ENCODE measurements around the gene SPEM1. TPM values are rescaled to one million over a fixed set of nuclear protein-coding genes. Genes with fewer than 3 reads are reported as not detected.

Gene SPEM1
- polyA plus RNA-seq, 1 donor = not detected

DNA sequence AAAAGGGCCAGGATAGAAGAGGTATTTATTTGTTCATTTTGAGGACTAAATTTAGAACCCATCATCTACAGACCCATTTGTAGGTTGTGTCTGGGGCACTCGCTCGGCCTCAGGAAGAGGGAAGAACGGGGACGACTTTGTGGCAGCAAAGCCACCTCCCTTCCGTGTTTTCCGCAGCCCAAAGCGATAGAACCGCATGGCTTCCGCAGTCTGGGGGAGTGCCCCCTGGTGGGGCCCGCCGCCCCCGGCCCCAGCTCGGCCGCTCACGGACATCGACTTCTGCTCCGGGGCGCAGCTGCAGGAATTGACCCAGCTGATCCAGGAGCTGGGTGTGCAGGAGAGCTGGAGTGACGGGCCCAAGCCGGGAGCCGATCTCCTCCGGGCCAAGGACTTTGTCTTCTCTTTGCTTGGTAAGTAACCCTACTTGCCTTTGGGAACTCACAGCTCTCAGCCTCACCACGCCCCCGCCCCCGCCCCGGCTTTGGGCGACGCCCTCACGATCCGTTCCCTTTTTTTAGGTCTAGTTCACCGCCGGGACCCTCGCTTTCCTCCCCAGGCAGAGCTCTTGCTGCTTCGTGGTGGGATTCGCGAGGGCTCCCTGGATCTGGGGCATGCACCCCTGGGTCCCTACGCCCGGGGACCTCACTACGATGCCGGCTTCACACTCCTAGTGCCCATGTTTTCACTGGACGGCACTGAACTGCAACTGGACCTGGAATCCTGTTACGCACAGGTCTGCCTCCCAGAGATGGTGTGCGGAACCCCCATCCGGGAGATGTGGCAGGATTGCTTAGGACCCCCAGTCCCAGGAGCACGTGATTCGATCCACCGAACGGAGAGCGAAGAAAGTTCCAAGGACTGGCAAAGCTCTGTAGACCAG, 15.8 kb downstream of the SPEM1 start:
- WGBS (ENCODE audit: insufficient coverage, low lambda C conversion rate) = no CpG with 5 or more reads among the region's 49 CpGs
- peak; percentile 30 to 77 for DNase-seq
- Histone ChIP-seq H3K27ac (ENCODE audit: low read length) (peak overlapping the region; percentile 45), H3K9me3 (ENCODE audit: control insufficient read depth, low read depth, low read length) (no peaks in the 10 kb centered on the region), H3K27me3 (ENCODE audit: control insufficient read depth, insufficient read depth, low read length) (peaks cover 45% of the 10 kb centered on the region), H3K4me3 (ENCODE audit: low read length) (peak overlapping the region; percentile 40), H3K36me3 (ENCODE audit: control insufficient read depth, insufficient read depth, low read length) (no peaks in the 10 kb centered on the region), H3K4me1 (ENCODE audit: control insufficient read depth, insufficient read depth, low read length) (peaks cover 29% of the 10 kb centered on the region)

DNA sequence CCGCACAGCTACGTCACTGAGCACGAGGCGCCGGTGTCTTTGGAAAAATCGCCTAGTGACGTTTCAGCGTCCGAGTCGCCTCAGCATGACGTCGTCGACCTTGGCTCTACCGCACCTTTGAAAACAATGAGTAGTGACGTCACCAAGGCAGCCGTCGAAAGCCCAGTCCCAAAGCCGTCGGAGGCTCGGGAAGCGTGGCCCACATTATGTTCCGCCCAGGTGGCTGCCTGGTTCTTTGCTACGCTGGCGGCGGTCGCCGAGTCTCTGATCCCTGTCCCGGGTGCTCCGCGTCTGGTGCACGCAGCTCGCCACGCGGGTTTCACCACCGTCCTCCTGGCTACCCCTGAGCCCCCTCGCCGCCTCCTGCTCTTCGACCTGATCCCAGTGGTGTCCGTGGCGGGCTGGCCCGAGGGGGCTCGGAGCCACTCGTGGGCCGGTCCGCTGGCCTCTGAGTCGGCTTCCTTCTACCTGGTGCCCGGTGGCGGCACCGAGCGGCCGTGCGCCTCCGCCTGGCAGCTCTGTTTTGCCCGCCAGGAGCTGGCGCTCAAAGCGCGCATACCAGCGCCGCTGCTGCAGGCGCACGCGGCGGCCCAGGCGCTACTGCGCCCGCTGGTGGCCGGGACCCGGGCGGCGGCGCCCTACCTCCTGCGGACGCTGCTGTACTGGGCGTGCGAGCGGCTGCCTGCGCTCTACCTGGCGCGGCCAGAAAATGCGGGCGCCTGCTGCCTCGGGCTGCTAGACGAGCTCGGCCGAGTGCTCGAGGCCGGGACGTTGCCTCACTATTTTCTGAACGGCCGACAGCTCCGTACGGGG, 16.6 kb downstream of the SPEM1 start:
- Histone ChIP-seq H3K27me3 (ENCODE audit: control insufficient read depth, insufficient read depth, low read length) (peaks cover 54% of the 10 kb centered on the region), H3K4me3 (ENCODE audit: low read length) (peak overlapping the region; percentile 40), H3K27ac (ENCODE audit: low read length) (peak overlapping the region; percentile 45), H3K36me3 (ENCODE audit: control insufficient read depth, insufficient read depth, low read length) (no peaks in the 10 kb centered on the region), H3K4me1 (ENCODE audit: control insufficient read depth, insufficient read depth, low read length) (peaks cover 29% of the 10 kb centered on the region), H3K9me3 (ENCODE audit: control insufficient read depth, low read depth, low read length) (no peaks in the 10 kb centered on the region)
- no CpG with 5 or more reads among the region's 92 CpGs for WGBS (ENCODE audit: insufficient coverage, low lambda C conversion rate)
- DNase-seq = peak; percentile 89 to 91

DNA sequence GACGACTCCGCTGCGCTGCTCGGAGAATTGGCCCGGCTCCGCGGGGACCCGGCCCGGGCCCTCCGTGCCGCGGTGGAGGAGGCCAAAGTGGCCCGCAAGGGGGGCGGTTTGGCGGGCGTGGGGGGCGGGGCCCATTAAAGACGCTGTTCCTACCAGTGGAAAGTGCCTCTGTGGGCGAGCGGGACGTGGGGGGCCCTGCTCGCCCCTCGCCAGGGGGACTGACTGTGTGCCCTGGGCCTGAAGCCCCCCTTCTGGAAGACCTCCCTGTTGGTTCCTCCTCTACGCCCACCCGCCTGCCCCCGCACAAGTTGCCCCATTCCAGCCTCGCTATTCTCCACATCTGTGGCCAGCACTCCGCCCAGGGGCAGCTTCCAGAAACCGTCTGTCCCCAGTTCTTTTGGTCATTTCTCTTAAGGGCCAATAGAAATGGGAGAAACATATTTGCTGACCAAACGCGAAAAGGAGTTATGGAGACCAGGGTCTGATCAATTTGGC, 17.3 kb downstream of the SPEM1 start:
- no peaks in the 10 kb centered on the region for H3K9me3 ChIP-seq (ENCODE audit: control insufficient read depth, low read depth, low read length)
- H3K4me3 ChIP-seq (ENCODE audit: low read length) = peak overlapping the region; percentile 33
- H3K27me3 ChIP-seq (ENCODE audit: control insufficient read depth, insufficient read depth, low read length) = peaks cover 60% of the 10 kb centered on the region
- peaks cover 29% of the 10 kb centered on the region for H3K4me1 ChIP-seq (ENCODE audit: control insufficient read depth, insufficient read depth, low read length)
- DNase-seq = no peak
- no CpG with 5 or more reads among the region's 31 CpGs for WGBS (ENCODE audit: insufficient coverage, low lambda C conversion rate)
- H3K36me3 ChIP-seq (ENCODE audit: control insufficient read depth, insufficient read depth, low read length) = no peaks in the 10 kb centered on the region
- no peak overlapping the region for H3K27ac ChIP-seq (ENCODE audit: low read length)

DNA sequence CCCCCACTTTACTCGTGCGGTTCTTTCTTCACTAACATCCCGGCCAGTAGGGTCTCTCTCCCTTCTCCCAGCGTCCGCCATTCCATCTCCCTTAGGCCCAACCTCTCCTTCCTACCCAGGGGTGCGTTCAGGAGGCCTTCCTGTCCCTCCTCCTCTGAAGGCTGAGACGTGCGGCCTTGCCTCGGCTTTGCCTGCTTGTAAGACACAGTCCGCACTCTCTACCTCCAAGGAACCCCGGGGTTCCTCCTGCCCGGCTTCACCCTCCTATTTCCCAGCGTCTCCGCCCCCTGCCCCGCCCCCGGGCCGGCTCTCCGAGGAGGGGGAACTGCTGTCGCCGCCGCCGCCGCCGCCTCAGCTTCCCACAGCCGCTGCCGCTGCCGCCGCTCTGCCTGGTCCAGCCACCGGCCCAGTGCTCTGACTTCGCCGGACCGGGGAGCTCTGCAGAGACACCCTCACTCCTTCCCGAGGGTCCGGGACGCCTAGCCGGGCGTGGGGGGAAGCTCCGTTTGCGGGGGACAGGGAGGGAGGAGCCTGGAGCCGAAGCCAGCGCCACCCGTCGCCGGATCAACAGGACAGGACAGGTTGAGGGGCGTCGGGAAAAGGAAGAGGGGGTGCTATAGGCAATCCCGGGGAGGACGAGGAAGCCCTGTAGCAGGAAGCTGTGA, 18.0 kb downstream of the SPEM1 start:
- WGBS (ENCODE audit: insufficient coverage, low lambda C conversion rate) = 22% methylated on average over 7 of the region's 48 CpGs
- H3K9me3 ChIP-seq (ENCODE audit: control insufficient read depth, low read depth, low read length) = no peaks in the 10 kb centered on the region
- peak in 1 of 2 donors; percentile 64 for DNase-seq
- no peak overlapping the region for H3K27ac ChIP-seq (ENCODE audit: low read length)
- H3K4me1 ChIP-seq (ENCODE audit: control insufficient read depth, insufficient read depth, low read length) = peaks cover 29% of the 10 kb centered on the region
- H3K36me3 ChIP-seq (ENCODE audit: control insufficient read depth, insufficient read depth, low read length) = no peaks in the 10 kb centered on the region
- H3K27me3 ChIP-seq (ENCODE audit: control insufficient read depth, insufficient read depth, low read length) = peaks cover 67% of the 10 kb centered on the region
- H3K4me3 ChIP-seq (ENCODE audit: low read length) = peak overlapping the region; percentile 26

DNA sequence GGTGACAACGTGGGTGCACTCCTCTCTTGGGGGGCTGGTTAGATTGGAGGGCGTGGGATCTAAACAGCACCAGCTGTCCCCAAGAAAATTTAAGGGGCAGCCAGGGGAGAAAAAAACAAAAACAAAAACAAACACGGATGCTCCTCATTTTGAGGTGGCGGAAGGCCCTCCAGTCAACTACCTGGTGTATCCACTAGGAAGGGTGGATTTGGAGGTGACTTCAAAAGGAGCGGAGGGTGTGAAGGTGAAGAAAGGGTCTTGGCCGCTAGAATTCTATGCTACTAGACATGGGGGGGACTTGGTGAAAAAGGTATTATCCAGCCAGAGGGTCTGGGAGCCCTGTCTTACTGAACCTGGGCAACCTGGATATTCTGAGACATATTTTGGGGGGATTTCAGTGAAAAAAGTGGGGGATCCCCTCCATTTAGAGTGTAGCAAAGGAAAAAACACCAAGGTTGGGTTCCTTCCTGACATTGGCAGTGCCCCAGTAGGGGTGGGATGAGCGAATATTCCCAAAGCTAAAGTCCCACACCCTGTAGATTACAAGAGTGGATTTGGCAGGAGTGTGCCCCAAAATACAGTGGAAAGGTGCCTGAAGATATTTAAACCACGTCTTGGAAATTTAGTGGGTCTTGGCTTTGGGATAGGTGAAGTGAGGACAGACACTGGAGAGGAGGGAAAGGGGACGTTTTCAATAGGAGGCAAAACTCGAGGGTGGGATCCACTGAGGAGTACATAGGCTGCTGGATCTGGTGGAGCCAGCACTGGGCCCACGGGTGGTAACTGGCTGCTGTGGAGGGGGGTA, 18.7 kb downstream of the SPEM1 start:
- Histone ChIP-seq H3K4me3 (ENCODE audit: low read length) (peak overlapping the region; percentile 26), H3K27me3 (ENCODE audit: control insufficient read depth, insufficient read depth, low read length) (peaks cover 68% of the 10 kb centered on the region), H3K36me3 (ENCODE audit: control insufficient read depth, insufficient read depth, low read length) (no peaks in the 10 kb centered on the region), H3K27ac (ENCODE audit: low read length) (no peak overlapping the region), H3K9me3 (ENCODE audit: control insufficient read depth, low read depth, low read length) (no peaks in the 10 kb centered on the region), H3K4me1 (ENCODE audit: control insufficient read depth, insufficient read depth, low read length) (peaks cover 29% of the 10 kb centered on the region)
- no peak for DNase-seq
- 50% methylated on average over 1 of the region's 11 CpGs for WGBS (ENCODE audit: insufficient coverage, low lambda C conversion rate)

DNA sequence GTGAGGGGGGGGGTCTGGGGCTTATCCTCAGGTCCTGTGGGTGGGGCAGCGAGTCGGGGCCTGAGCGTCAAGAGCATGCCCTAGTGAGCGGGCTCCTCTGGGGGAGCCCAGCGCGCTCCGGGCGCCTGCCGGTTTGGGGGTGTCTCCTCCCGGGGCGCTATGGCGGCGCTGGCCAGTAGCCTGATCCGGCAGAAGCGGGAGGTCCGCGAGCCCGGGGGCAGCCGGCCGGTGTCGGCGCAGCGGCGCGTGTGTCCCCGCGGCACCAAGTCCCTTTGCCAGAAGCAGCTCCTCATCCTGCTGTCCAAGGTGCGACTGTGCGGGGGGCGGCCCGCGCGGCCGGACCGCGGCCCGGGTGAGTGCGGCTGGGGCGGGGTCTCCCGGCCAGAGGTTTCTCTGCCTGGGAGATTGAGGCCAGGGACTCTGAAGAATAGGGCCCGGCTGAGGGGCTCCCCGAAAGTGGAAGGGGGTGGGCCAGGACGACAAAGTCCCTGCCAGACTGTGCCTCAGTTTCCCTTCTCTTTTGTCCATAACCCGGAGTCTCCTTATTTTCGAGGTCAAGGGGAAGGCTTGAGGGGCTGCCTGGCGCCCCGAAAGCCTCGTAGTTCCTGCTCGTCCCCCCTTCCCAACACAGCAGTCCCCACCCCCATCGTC, 19.5 kb downstream of the SPEM1 start, which contains the start of gene FGF11:
Gene FGF11, plus strand, starts transcription at position 51 of the 651 bp plus-strand sequence. Its CDS starts 109 bp downstream, at position 160.
- H3K4me1 ChIP-seq (ENCODE audit: control insufficient read depth, insufficient read depth, low read length) = peaks cover 29% of the 10 kb centered on the region
- H3K27me3 ChIP-seq (ENCODE audit: control insufficient read depth, insufficient read depth, low read length) = peaks cover 71% of the 10 kb centered on the region
- no peaks in the 10 kb centered on the region for H3K36me3 ChIP-seq (ENCODE audit: control insufficient read depth, insufficient read depth, low read length)
- H3K9me3 ChIP-seq (ENCODE audit: control insufficient read depth, low read depth, low read length) = no peaks in the 10 kb centered on the region
- H3K27ac ChIP-seq (ENCODE audit: low read length) = no peak within 1 kb of the TSS
- WGBS (ENCODE audit: insufficient coverage, low lambda C conversion rate) = no CpG with 5 or more reads among the region's 50 CpGs
- DNase-seq = peak in 1 of 2 donors; percentile 30
- peak within 1 kb of the TSS; percentile 36 for H3K4me3 ChIP-seq (ENCODE audit: low read length)

DNA sequence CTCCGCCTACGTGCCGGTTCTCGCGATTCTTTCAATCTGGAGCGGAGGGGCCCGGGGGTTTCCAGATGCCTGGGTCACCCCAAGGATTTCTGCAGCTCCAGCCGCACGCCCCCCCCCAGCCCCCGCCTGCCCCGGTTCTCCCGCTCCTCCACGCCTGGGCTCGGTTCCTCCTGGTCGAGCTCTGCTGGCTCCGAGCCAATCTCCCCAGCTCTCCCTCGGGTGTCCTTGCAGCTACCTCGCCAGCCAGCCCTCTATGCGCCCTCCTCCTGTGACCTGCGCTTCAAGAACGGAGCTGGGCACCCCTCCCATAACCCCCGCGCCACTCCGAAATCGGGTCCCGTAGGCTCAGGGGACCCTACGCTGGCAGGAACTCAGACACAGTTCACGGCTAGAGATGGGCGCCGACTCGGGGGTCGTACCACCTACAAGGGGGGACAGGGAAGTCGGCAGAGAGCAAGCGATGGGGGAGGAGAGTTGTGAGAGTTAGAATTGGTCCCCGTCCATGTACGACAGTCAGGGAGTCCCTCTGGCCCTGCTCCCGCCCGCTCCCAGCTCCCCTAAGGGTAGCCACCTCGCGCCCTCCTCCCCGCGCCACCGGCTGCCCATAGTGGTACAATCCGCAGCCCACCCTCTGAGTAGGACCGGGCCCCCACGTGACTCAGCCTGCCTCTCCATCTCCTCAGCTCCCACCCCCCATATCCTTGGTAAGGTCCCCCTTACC, 20.1 kb downstream of the SPEM1 start:
- Histone ChIP-seq H3K36me3 (ENCODE audit: control insufficient read depth, insufficient read depth, low read length) (no peaks in the 10 kb centered on the region), H3K27me3 (ENCODE audit: control insufficient read depth, insufficient read depth, low read length) (peaks cover 77% of the 10 kb centered on the region), H3K27ac (ENCODE audit: low read length) (no peak overlapping the region), H3K9me3 (ENCODE audit: control insufficient read depth, low read depth, low read length) (peaks cover 3% of the 10 kb centered on the region), H3K4me1 (ENCODE audit: control insufficient read depth, insufficient read depth, low read length) (peaks cover 29% of the 10 kb centered on the region), H3K4me3 (ENCODE audit: low read length) (peak overlapping the region; percentile 36)
- no CpG with 5 or more reads among the region's 46 CpGs for WGBS (ENCODE audit: insufficient coverage, low lambda C conversion rate)
- peak in 1 of 2 donors; percentile 57 for DNase-seq

DNA sequence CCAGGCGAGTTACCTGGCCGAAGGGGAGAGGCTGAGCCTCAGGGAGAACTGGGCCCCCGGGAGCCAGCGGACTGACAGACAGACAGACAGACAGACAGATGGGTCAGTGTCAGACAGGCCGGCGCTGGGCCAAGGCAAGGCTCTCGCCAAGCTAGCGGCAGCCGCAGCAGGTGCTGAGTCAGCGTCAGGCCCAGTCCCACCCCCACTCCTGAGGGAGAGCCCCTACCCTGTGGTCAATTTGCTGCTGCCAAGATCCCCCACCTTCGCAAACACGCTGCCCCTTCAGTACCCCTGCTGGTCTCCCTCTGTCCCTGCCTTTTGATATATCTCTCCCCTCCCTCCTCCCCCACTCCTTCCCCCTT, 20.7 kb downstream of the SPEM1 start:
- H3K27me3 ChIP-seq (ENCODE audit: control insufficient read depth, insufficient read depth, low read length) = peaks cover 79% of the 10 kb centered on the region
- WGBS (ENCODE audit: insufficient coverage, low lambda C conversion rate) = no CpG with 5 or more reads among the region's 12 CpGs
- no peak overlapping the region for H3K27ac ChIP-seq (ENCODE audit: low read length)
- peaks cover 3% of the 10 kb centered on the region for H3K9me3 ChIP-seq (ENCODE audit: control insufficient read depth, low read depth, low read length)
- H3K4me1 ChIP-seq (ENCODE audit: control insufficient read depth, insufficient read depth, low read length) = peaks cover 30% of the 10 kb centered on the region
- no peaks in the 10 kb centered on the region for H3K36me3 ChIP-seq (ENCODE audit: control insufficient read depth, insufficient read depth, low read length)
- peak overlapping the region; percentile 36 for H3K4me3 ChIP-seq (ENCODE audit: low read length)
- DNase-seq = no peak

DNA sequence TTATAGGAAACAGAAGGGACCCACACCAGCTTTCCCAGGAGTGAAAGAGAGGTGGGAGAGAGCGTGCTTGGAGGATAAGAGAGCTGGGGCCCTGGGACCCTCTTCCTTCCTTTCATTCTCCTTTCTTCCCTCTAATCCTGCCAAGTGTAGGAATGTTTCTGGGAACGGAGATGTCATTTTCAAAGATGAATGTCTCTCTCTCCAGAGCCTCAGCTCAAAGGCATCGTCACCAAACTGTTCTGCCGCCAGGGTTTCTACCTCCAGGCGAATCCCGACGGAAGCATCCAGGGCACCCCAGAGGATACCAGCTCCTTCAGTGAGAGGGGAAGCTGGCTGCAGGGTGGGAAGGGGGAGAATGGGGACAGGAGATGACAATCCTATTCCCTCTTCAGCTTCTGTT, 21.1 kb downstream of the SPEM1 start:
- Histone ChIP-seq H3K27ac (ENCODE audit: low read length) (no peak overlapping the region), H3K27me3 (ENCODE audit: control insufficient read depth, insufficient read depth, low read length) (peaks cover 79% of the 10 kb centered on the region), H3K4me1 (ENCODE audit: control insufficient read depth, insufficient read depth, low read length) (peaks cover 29% of the 10 kb centered on the region), H3K4me3 (ENCODE audit: low read length) (no peak overlapping the region), H3K36me3 (ENCODE audit: control insufficient read depth, insufficient read depth, low read length) (no peaks in the 10 kb centered on the region), H3K9me3 (ENCODE audit: control insufficient read depth, low read depth, low read length) (peaks cover 3% of the 10 kb centered on the region)
- WGBS (ENCODE audit: insufficient coverage, low lambda C conversion rate) = no CpG with 5 or more reads among the region's 7 CpGs
- no peak for DNase-seq

Measured in large intestine (tissue), 3 donors.